NCI-H2171 (cell line): ENCODE measurements around the gene POLR2C.
A peak's percentile ranks its signal among the peaks of the same experiment; 100 is the strongest.

ENCODE experiments used
- DNase-seq: peaks from one replicate; lab custom pipeline; 2025; lab: John Stamatoyannopoulos, UW

The POLR2C gene

DNA sequence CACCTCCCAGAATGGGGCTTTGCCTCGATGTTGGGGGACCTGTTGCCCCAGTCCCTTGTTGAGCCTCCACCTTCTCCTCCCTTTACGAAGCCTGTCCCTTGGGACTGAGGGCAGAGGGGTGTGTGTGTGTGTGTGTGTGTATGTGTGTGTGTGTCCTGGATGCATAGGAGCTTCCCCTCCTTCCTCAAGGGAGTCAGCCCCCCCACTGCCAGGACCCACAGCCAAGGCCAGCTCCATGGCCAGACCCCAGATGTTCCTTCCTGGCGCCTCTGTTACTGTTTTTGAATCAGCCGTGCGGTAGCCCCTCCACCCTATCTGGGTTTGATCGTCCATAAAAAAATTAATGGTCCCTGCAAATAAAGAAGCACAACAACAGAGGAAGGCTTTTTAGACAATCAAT is 41.5 kb downstream of the POLR2C start:
- peak; percentile 21 for DNase-seq

DNA sequence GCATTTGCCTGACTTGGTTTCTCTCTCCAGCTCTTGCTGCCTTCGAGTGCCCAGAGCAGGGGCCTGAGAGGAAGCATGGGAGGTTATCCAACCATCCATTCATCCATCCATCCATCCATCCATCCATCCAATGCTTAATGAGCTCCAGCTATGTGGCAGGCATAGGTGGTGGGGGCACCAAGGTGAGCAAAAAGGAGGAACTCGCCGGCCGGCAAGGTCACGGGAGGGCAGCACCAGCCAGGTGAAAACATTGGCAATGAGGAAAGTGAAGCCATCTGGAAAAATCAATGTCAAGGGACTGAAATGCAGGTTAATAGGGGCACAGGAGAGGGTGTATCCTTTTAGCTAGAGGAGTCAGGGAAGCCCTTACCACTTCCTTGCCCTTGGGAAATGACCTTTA is 42.0 kb downstream of the POLR2C start:
- no peak for DNase-seq

DNA sequence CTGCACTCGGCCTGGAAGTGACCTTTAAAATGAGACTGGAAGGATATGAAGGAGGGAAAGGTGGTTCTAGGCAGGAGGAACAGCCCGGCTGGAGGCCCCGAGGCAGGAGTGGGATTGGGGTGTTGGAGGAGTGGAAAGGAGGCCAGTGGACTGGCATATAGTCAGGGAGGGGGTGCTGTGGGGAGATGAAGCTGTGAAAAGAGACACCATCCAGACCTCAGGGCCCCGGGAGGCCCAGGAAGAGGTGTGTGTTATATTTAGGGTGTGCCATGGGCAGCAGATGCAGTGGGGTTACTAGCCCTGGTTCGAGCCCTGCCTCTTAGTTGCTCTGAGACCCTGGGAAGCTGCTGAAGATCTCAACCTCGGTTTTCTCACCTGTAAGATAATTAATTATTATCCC is 42.7 kb downstream of the POLR2C start:
- no peak for DNase-seq

DNA sequence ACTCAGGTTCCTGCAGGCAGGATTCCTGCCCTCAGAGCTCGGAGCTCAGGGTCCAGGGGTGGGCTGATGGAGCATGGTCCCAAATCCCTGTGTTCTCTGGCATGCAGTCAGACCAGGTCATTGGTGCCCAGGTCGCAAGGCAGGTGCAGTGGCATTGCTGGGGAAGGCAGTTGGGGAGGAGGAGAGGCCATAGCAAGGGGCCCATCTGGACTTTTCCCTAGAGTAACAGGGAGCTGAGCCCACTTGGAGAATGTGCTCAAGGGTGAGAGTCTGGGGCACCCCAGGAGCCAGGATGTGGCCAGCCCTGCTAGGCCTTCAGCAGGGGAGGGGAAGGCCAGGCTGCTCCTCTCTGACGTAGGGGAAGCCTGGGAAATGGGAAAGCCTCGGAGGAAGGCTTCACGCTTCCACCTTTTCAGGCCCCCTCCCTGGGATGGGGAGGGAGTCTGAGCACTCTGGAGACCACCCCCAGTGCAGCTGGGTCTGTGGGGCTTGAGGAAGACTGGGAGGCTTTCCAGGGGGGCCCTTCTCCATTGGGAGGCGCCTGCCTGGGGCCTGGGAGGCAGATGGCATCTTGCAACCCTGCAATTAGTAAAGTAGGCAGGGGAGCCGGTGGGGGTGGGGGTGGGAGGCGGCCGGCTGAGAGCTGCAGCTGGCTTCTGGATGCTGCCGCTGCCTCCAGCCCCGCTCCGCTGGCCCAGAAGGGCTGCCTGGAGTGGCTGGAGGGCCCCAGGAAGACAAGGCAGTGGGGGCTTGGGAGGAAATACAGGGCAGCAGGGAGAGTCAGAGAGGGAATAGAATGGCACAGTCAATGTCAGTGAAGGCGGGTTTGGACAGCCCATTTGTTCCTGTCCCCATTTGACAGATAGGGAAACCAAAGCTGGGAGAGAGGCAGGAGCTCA is 44.9 kb downstream of the POLR2C start:
- DNase-seq: peak; percentile 75

DNA sequence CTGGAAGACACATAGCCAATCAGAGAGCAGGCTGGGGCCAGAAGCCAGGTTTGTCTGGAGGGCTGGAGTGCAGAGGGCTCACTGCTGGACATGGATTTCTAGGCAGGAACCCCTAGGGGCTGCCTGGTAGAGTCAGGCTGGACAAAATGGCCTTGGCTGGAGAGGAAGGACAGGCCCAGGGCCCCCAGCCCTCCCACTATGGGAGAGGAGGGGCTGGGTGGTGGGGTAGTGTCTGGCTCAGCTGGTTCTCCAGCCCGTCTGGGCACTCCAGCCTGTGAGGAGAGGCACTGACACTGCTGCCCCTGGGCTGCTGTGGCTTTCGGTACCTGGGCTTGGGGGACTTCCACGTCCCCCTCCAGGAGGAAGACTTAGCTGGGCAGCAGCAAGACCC is 45.6 kb downstream of the POLR2C start:
- no peak for DNase-seq

DNA sequence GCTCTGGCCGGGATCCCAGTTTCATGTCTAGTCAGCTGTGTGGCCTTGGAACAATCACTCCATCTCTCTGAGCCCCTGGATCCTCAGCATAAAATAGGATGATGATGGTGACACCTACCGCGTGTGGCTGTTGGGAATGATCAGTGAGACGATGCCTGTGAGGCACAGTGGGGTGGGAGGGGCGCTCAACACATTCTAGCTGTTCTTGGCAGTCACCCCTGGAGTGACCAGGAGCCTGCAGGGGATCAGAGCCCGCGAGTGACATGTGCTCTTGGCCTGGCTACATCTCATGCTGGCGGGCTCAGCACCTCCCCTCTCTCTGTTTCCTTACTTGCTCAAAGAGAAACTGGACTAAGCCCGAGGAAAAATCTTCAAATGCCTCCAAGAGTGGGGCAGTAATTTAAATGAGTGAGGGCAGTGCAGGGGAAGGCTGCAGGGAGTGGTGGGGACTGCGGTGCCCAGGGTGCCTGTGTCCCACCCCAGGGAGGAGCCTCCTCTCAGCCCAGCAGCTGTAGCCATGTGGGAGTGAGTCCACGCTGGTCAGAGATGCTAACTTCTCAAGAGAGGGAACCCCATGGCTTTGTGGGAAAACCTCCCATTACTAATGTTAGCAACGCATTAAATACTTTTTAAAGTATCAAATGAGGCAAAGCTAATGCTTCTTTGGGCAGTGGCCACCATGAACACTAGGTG is 46.9 kb downstream of the POLR2C start:
- no peak for DNase-seq

DNA sequence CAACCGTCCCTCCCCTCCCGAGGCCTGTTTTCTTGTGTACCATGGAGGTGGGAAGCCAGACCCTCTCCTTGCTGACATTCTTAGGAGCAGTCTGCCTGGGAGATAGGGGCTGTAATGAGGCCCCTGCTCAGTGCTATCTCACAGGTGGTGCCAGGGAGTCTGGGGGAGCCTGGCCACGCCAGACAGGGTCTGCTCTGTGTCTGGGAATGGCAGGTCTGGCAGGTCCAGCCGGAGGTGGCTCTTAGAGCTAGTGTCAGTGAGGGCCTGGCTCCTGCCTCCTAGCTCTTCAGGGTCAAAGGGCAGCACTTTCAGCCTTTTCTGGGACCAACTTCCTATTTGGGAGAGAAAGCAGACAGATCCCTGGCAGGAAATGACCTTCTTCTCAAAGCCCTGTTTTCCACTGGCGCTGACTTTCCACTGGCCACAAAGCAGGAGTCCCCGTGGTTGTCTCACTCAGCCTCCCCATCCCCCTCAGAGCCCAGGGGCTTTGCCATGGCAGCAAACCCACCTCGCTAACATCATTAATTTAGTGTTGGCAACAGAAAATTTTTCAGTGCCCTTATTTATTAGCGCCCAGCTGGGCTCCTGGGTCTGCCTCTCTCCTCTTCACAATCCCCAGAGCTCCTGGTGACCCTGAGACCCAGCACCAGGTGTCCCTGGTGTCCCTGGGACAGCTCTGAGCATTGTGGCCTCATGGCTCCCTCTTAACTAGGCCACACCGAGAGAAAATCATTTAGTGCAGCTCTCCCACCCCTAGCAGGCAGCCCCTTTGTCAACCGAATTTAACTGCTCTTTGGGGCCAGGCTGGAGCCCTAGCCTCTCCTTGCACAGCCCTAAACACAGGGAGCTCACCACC is 47.8 kb downstream of the POLR2C start:
- DNase-seq: no peak

DNA sequence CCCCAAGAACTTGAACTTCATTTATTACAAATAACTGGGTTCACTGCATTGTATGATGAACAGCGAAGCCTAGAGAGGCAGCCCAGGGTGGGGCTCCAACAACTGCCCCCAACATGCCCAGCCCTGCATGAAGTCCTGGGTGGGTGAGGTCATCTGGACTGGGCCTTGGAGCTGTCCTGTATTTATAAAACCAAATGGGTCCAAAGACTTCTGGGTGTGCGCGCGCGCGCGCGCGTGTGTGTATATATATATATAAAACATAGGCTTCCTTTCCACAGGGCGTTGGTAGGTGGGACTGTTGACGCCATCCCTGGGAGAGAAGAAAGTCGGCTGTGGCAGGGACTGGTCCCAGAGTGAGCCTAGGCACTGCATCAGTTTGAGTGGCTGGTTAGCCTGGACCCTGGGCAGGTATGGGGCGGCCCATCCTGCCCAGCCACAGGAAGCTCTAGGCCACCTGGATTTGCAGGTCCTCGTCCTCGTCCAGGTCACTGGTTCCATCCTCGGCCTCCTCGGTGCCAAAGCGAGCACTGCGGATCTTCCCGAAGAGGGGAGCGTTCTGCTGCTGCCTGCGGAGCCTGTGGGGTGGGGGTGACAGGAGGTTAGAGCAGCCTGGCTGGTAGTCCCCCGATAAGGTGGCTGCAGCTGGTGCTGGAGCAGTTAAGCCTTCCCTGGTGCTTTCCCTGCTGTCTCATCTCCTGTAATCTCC is 50.0 kb downstream of the POLR2C start:
- DNase-seq: no peak

DNA sequence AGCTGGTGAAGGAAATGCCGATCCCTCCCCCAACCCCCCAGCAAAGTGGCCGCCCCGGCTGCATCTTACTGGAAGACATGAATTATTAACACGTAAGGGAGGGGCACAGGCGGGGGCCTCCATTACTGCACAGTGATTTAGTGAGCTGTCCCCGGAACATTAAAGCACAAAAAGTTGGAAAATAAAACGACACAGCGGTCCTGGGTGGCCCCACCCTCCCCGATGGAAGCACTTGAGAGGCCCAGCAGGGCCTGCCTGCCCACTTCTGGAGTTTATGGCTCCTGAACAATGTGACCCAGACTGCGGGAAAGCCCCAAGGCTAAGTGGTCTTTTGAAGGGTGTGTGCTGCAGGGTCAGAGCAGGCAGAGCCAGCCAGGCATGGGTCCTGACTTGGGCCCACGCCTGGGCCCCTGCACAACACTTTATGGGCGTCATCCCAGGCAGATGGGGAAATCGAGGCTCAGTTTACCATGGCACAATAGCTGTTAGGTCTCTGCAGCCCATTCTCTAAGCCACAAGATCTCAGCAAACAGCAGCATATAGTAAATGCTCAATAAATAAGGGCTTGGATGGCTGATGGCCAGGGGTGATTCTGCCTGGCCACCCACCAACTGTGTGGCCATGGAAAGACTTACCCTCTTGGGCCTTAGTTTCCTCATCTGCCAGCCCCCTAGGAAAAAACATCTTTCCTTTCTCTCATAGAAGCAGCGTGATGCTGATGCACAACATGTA is 51.1 kb downstream of the POLR2C start:
- DNase-seq: no peak

DNA sequence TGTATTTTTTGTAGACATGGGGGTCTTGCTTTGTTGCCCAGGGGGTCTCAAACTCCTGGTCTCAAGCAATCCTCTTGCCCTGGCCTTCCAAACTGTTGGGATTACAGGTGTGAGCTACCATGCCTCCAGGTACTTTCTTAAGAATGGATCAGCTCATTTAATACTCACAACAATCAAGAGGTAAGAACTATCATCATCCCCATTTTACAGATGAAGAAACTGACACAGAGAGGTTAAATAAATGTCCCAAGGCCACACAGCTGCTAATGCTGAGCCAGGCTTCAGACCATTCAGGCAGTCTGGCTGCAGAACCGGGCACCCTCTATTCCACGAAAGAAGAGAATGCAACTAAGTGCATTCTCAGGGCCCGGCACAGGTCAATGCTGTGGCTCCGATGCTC is 51.9 kb downstream of the POLR2C start:
- no peak for DNase-seq

DNA sequence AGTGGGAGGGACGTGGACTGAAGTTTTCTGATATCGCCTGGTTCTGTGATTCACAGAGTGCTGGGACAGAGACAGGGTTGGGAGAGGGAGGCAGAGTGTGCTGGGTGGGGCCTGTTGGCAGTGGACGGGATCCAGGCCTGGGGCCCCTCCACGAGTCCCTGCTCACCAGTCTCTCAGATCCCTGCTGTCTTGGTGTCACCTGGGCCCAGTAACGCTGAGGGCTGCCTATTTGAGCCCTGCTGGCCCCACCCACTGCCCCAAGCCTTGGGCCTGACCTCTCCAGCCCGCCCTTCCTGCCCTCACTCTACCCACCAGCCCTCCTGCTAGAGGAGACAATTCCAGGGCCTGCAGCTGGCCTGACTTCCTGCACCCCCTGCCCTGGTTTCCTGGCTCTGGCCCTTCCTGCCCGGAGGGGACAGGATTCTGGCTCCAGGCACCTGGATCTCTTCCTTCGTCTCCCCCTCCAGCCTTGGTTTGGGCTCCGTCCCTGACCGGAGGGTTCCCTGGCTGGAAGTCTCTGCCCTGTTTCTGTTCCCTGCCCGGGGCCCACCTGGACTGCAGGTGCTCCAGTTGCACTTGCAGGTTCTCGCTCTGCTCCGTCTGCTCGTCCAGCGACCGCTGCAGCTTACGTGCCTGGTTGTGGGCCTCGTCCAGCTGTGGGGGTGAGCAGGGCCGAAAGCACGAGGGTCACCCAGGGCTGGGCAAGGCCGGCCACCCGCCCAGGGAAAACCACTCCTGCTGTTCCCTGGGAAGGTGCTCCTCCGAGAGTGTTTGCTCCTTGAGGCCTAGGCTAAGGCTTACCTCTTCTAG is 52.5 kb downstream of the POLR2C start:
- DNase-seq: no peak

DNA sequence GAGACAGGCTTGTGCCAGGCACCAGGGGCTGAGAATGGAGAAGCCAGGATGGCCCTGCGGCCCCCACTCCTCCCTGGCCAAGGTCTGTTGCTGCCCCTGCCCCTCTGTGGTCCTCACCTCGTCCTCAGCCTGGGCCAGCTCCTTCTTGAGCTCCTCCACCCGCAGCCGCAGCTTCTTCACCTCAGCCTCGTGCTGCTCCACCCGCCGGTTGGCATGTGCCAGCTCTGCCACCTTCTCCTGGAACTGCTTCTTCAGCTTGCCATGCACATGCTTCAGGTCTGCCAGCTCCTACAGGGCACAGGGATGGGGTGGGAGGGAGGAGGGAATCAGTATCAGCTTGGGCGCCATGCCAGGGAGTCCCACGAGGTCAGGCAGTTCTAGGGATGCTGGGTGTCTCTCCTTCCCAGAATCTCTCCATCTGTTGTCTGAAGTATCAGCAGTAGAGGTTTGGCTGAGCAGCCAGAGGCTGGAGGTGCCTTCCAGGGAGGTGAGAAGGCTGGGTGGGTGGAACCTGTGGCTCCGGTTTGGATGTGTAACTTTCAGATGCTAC is 53.8 kb downstream of the POLR2C start:
- peak; percentile 82 for DNase-seq

DNA sequence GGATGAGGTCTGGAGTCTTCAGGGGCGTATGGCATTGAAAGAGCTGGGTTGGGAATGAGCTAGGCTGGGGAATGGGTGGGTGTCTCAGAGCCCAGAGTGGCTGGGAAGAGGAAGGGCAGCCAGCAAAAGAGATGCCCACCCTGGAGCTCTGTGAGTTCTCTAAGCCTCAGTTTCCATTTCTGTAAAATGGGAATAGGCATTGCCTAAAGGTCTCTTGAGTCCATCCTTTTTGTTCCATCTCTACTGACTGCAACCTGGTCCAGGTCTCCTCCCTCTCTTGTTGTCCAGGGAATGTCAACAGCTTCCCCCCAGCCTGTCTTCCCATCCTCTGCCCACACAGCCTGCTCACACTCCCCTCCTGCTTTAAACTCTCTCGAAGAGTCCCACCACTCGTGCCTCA is 54.3 kb downstream of the POLR2C start:
- no peak for DNase-seq

DNA sequence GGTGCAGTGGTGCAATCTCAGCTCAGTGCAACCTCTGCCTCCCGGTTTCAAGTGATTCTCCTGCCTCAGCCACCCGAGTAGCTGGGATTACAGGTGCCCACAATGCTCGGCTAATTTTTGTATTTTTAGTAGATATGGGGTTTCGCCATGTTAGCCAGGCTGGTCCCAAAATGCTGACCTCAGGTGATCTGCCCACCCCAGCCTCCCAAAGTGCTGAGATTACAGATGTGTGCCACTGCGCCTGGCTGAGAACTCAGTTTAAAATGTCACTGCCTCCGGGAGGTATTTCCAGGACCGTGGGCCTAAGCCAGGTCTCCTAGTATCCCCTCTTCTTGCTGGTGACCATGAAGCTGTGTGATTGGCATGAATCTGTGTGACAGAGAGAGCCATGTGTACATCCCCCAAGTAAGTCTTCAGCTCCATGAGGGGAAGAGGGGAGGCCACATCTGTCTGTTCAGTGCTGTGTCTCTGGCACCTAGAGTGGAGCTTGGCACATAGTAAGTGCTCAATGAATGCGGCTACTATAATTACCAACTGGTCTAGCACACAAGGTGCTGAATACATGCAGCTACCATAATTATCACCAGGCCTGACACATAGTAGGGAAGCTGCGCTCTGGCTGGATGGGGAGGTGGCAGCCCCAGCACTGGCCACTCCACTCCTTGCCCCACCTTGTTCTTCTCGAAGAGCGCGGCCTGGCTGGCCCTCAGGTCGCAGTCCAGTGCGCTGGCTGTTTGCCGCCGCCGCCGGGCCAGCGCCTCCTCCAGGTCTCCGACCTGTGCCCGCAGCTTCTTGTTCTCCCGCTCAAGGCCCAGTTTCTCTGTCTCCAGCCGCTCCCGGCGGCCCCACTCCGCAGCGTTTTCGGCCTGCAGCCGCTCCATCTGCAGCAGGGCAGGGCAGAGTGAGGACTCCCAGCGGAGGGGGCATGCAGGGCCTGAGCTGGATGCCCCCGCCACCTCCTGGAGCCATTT is 55.2 kb downstream of the POLR2C start:
- DNase-seq: no peak

DNA sequence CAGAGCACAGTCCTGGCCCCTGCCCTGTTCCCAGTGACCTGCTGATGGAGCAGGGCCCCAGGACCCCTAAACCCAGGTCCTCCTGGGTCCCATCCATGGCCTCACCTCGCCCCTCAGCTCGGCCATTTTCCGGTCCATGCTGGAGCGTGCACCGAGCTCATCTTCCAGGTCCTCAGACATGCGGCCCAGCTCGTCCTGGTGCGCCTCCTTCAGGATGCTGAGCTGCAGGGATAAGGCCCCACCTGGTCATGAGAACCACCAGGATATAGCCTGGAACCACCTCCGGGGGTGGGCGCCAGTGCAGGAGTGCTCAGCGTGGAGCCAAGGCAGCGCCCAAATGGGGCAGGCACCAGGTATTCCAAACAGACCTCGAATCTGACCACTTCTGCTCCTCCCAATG is 56.0 kb downstream of the POLR2C start:
- DNase-seq: no peak

DNA sequence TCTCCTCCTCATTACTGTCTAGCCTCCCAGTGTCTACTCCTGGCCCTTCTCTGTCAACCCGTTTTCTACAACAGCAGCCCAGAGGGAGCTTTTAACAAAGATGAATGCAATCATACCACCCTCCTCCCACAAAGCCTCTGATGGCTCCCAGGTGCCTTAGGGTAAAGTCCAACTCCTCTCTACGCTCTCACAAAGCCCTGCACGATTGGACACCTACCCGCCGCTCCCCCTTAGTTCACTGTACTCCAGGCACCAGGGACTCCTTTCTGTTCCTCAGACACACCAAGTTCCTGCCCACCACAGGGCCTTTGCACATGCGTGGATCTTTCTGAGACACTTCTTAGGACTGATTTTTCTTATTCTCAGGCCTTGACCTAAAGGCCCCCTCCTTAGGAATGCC is 56.4 kb downstream of the POLR2C start:
- DNase-seq: no peak

DNA sequence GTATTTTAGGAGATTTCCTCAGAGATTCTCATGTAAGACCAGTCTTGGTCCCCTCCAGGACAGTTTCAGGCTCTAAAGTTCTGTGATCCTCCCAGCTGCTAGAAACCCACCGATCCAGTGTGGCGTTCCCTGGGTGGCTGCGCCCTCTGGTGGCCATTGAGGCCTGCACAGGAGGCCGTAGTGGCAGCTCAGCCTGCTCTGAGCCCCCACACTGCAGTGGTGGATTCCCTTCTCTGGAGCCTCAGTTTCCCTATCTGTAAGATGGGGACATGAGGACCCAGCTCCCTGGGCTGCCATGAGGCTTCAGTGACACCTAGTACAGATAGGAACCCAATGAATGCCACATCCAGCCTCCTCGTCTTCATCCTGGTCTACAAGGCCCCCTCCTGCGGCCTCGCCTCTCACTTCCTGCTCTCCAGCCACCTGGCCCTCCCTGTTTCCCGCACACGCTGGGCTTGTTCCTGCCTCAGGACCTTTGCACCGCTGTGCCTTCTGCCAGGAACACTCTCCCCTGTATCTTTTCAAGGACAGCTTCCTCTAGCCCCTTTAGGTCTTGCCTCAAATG is 57.4 kb downstream of the POLR2C start:
- peak; percentile 45 for DNase-seq
